Choroid plexus epithelial cell (primary cell): ENCODE measurements around the gene SPAG17.

Experiments used
- DNase-seq: peaks from one replicate; pipeline ENCODE4 v3.0.0-alpha.2; 2010; ENCODE audit warnings: low read depth
- H3K4me3 ChIP-seq: 2 replicates; pipeline ENCODE4 v1.5.1; 2011; ENCODE audit warnings: low read depth, mild to moderate bottlenecking, control low read depth, low read length, moderate library complexity
- CTCF ChIP-seq: conservative IDR thresholded peaks from 2 replicates; pipeline ENCODE4 v1.5.1; 2011; ENCODE audit warnings: low read depth, mild to moderate bottlenecking, control low read depth, inconsistent platforms, low read length, moderate library complexity

Gene SPAG17

GRCh38 chr1:118101999-118102398 is 83.0 kb downstream of the SPAG17 start:
- no peak for TF ChIP-seq CTCF
- no peak for DNase-seq
- no peak overlapping the region for H3K4me3 ChIP-seq

- no peak overlapping the region for H3K4me3 ChIP-seq
- no peak for TF ChIP-seq CTCF
- no peak for DNase-seq
Measured at GRCh38 chr1:118101515-118101844, 83.5 kb downstream of the SPAG17 start.

- no peak overlapping the region for H3K4me3 ChIP-seq
- no peak for TF ChIP-seq CTCF
- DNase-seq, result no peak
Measured at GRCh38 chr1:118100686-118101514, 84.1 kb downstream of the SPAG17 start.

- no peak for TF ChIP-seq CTCF
- DNase-seq, result no peak
- H3K4me3 ChIP-seq, result no peak overlapping the region
Measured at GRCh38 chr1:118099686-118100085, 85.3 kb downstream of the SPAG17 start.

- no peak overlapping the region for H3K4me3 ChIP-seq
- no peak for TF ChIP-seq CTCF
- peak; percentile 78 for DNase-seq
Measured at GRCh38 chr1:118097622-118098348, 87.2 kb downstream of the SPAG17 start.

GRCh38 chr1:118093017-118093416 is 92.0 kb downstream of the SPAG17 start:
- no peak overlapping the region for H3K4me3 ChIP-seq
- TF ChIP-seq CTCF, result no peak
- no peak for DNase-seq
